ENCODE data around the gene WDR88.
"Not testable (repeated sequence)": the region's sequence is repeated elsewhere in the genome, so short reads cannot be mapped to it uniquely, and the experiment has no call there.

Gene WDR88

DNA sequence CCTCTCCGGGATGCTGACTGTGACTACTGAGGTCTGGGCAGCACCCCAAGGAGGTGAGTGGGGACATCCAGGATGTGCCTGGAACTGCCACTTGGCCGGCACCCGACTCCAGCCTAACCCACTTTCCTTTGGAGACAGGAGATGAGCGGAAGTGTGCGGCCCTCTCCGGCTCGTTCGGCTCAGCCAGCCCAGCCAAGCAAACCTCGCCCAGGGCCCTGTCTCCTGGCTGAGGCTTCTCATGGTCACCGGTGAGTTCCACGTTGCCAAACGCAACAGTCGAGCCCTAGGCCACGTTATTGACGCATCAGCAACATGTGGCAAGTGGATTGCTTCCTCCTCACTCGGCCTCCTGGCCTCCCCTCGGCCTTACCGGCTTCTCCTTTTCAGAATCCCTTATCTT is 88.2 kb downstream of the WDR88 start:
- H3K4me3 ChIP-seq (ENCODE audit: low read length), result no peak overlapping the region
- H3K36me3 ChIP-seq (ENCODE audit: insufficient read depth, low read depth, low read length), result no peaks in the 10 kb centered on the region
- no peaks in the 10 kb centered on the region for H3K4me1 ChIP-seq (ENCODE audit: insufficient read depth, low read length)
- H3K9me3 ChIP-seq (ENCODE audit: insufficient read depth, low read depth, low read length), result no peaks in the 10 kb centered on the region
- H3K27ac ChIP-seq (ENCODE audit: low read length), result no peak overlapping the region
- H3K9ac ChIP-seq (ENCODE audit: low read depth, low read length), result no peak overlapping the region
- H3K27me3 ChIP-seq (ENCODE audit: insufficient read depth, low read length), result peaks cover 26% of the 10 kb centered on the region

DNA sequence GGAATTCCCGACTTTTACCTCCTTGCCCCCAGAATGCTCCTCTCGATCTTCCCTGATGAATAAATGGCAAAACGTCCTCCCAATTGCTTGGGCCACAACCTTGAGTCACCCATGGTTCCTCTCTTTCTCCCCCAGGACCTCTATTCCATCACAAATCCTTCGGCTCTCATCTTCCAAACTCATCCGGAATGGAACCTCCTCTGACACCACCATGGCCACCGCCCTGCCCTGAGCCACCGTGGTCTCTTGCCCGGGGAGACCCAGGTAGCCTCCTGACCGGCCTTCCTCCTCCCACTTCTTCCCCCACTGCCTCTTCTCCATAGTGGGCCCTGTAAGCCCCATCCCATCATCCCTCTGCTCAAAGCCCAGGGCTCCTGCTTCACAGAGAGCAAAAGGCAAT is 88.8 kb downstream of the WDR88 start:
- no peaks in the 10 kb centered on the region for H3K9me3 ChIP-seq (ENCODE audit: insufficient read depth, low read depth, low read length)
- no peak overlapping the region for H3K4me3 ChIP-seq (ENCODE audit: low read length)
- peaks cover 32% of the 10 kb centered on the region for H3K27me3 ChIP-seq (ENCODE audit: insufficient read depth, low read length)

DNA sequence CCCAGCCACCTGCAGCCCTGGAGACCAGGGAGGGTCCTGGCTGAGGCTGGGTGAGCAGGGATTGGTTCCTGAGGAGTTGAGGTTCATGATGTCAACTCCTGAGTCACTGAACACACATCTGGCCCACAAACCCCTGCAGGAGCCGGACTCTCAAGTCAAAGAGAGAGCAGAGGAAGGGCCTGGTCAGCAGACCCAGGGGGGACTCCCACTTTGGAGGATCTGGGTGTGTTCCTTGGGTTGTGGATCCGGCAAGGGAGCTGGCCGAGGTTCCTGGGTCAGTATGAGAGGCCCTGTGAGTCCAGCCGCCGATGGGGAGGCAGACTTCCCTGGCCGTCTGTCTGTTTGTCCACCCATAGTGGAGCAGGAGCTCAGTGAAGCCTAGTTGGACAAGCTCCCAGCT is 89.7 kb downstream of the WDR88 start:
- Histone ChIP-seq H3K4me1 (ENCODE audit: insufficient read depth, low read length) (no peaks in the 10 kb centered on the region), H3K9me3 (ENCODE audit: insufficient read depth, low read depth, low read length) (no peaks in the 10 kb centered on the region), H3K27ac (ENCODE audit: low read length) (no peak overlapping the region), H3K36me3 (ENCODE audit: insufficient read depth, low read depth, low read length) (no peaks in the 10 kb centered on the region), H3K4me3 (ENCODE audit: low read length) (no peak overlapping the region), H3K27me3 (ENCODE audit: insufficient read depth, low read length) (peaks cover 41% of the 10 kb centered on the region), H3K9ac (ENCODE audit: low read depth, low read length) (no peak overlapping the region)

More for the DNA sequence above, 88.8 kb downstream of the WDR88 start:
- H3K27ac ChIP-seq (ENCODE audit: low read length), result no peak overlapping the region
- no peak overlapping the region for H3K9ac ChIP-seq (ENCODE audit: low read depth, low read length)
- H3K4me1 ChIP-seq (ENCODE audit: insufficient read depth, low read length), result no peaks in the 10 kb centered on the region
- H3K36me3 ChIP-seq (ENCODE audit: insufficient read depth, low read depth, low read length), result no peaks in the 10 kb centered on the region

DNA sequence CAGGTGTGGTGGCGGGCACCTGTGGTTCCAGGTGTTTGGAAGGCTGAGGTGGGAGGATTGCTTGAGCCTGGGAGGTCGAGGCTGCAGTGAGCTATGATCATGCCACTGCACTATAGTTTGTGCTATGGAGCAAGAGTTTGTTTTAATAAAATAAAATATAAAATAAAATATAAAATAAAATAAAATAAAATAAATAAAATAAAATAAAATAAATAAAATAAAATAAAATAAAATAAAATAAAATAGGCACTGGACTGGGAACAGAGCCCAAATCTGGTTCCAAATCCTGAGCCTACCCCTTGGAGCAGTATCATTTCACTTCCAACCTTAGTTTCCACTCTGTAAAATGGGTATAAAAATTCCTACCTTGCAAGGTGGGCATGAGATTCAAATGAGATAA is 90.3 kb downstream of the WDR88 start:
- H3K27me3 ChIP-seq (ENCODE audit: insufficient read depth, low read length), result peaks cover 47% of the 10 kb centered on the region
- not testable (repeated sequence) for H3K9ac ChIP-seq (ENCODE audit: low read depth, low read length); H3K9me3 ChIP-seq (ENCODE audit: insufficient read depth, low read depth, low read length); H3K4me3 ChIP-seq (ENCODE audit: low read length); H3K4me1 ChIP-seq (ENCODE audit: insufficient read depth, low read length); H3K36me3 ChIP-seq (ENCODE audit: insufficient read depth, low read depth, low read length); H3K27ac ChIP-seq (ENCODE audit: low read length)

DNA sequence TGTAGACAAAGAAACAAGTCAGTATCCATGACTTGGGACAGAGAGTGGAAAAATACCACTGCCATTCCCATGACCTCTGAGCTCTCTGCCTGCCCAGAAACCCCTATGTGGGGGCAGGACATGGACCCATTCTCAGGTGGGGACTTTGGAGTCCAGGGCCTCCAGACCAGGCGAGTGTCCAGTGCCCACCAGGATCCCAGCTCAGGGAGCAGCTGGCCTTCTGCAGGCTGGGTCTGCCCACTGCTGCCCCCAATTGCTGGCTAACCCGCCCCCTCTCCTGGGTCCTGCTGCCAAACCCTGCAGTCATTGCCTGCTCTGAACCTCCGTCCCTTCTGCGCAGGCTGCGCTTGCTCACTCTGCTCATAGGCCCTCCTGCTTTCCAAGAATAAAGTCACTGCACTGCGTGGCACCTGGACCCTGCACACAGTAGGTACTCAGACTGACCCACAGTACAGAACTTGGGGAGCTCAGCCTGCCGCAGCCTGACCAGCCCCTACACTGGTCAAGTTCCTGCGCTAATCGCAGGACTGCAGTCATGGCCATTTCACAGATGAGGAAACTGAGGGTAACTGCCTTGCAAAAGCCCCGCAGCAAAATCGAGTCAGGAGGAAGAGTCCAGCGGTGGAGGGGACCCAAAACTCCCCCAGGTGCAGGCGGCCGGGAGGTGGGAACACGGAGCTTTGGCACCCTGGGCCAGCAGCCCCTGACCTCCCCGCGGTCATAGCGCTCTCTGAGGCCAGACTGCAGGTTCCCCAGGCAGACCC is 93.0 kb downstream of the WDR88 start:
- Histone ChIP-seq H3K36me3 (ENCODE audit: insufficient read depth, low read depth, low read length) (no peaks in the 10 kb centered on the region), H3K4me1 (ENCODE audit: insufficient read depth, low read length) (no peaks in the 10 kb centered on the region), H3K27ac (ENCODE audit: low read length) (no peak overlapping the region), H3K9ac (ENCODE audit: low read depth, low read length) (no peak overlapping the region), H3K9me3 (ENCODE audit: insufficient read depth, low read depth, low read length) (peaks cover 15% of the 10 kb centered on the region), H3K27me3 (ENCODE audit: insufficient read depth, low read length) (peaks cover 54% of the 10 kb centered on the region), H3K4me3 (ENCODE audit: low read length) (peak overlapping the region; percentile 68; the same call in 1 of the 2 replicates)

Data from iPS-20b (cell line).